GM18502 (cell line): Measurements from ENCODE around the gene ASTN2.

Experiments
- ATAC-seq: cut with Tn5 transposase; IDR thresholded peaks from one replicate; pipeline ENCODE4 v1.9.1; 2021; ENCODE audit warnings: mild to moderate bottlenecking; ENCODE audit not compliant: unreplicated experiment, poor library complexity

The ASTN2 gene

GRCh38 chr9:116572095-116572748 lies 842.6 kb downstream of the ASTN2 start:
- ATAC-seq: peak; percentile 87

DNA sequence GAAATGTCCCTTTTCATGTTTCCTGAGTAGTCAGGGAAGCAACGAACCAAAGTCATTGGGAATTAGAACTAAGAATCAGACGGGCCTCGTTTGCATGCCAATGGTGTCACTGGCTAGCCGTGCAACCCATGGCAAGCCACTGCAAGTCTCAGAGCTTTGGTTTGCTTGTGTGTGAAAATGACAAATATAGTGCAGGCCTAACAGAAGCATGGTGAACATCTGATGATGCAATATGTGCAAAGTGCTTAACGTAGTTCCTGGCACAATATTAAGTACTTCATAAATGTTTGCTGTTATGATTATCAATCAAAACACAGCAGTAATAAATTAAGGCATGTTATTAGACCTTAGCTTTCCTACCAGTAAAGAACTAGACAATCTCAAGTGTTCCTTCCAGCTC lies 845.7 kb downstream of the ASTN2 start:
- ATAC-seq: no peak

DNA sequence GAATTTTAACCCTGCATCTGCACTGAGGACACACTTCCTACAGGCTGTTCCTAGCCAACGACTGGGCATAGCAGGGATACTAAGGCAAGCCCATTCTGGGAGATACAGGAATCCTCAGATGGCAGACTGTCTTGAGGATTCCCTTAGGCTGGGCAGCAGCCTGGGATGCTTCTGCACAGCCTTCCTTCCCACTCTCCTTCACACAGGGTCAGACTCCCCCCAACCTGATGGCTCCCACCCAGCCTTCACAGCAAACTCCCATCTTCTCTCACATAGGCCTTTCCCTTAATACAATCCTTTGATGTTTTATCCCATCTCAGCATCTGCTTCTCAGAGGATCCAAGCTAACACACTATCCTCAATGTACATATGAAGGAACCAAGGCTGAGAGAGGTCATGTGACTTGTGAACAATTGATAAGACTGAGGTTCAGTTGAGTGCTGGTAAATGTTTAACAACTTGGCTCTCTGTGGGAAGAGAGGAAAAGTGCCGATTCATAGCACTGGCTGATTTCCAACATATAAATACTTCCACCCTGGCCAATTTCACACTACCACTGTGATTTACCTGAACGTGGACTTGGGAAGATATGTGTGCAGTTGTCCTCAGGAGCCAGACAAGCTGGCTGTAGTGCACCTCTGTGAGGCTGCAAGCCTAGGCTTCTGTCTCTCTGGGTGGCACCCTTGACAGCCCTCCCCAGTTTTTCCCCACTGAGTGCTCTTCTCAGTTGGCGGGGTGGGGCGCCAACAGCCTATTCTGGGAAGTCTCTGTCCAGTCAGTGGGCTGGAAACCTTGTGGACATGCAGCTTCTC lies 848.0 kb downstream of the ASTN2 start:
- no peak for ATAC-seq

DNA sequence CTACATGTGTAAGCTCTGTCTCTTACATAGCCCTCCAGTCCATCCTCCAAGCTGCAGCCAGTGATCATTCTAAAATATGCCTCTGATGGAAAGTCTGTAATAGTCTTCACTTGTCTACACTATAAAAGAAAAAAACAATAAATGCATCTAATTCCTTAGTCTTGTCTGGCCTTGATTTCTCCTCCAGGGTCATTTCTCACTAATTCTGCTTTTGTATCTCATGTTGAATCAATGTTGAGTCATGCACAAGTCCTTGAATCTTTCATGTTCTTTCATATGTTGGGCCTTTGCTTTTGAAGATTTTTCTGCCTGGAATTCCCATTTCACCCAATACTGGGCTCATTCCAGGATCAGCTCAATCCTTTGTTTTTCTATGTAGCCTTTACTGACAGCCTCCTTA lies 848.9 kb downstream of the ASTN2 start:
- ATAC-seq: no peak

- no peak for ATAC-seq
These were observed 850.5 kb downstream of the ASTN2 start for GRCh38 chr9:116564266-116564793.

GRCh38 chr9:116558818-116559540 lies 855.9 kb downstream of the ASTN2 start:
- ATAC-seq: no peak

- no peak for ATAC-seq
These were observed 856.8 kb downstream of the ASTN2 start for GRCh38 chr9:116558035-116558434.

- no peak for ATAC-seq
These were observed 859.2 kb downstream of the ASTN2 start for GRCh38 chr9:116555556-116556155.

- no peak for ATAC-seq
These were observed 859.7 kb downstream of the ASTN2 start for GRCh38 chr9:116555119-116555518.

DNA sequence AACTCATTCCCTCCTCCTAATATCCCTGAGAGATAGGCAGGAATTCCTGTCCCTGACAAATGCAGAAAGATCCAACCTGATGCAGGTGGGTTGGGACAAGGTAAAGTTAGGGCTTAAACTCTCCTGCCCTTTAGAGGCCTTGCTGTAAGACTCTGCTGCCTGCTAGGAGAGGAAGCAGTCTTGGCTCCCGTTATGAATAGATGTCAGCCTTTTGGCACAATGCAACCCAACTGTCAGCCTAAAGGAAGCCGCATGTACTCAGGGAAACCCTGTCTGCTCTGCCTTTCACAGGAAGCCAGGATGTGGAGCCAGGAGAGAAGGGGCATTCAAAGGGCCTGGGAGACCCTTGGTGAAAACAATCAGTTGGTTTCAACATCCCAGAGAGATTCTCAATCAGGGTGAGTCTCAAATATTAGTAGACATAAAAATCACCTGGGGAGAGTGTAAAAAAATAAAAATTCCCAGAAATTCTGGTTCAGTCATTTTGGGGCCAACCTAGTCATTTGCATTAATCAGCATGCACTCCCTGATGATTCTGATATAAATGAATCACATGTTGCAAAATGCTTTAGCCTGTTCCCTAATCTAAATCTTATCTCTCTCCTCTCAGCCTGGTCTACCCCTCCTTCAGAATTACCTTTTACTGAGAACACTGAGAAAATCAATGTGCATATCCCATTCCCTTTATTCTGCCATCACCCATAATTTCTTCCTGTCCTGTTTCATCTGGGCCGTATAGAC lies 864.0 kb downstream of the ASTN2 start:
- ATAC-seq: no peak

- ATAC-seq: no peak
These were observed 864.8 kb downstream of the ASTN2 start for GRCh38 chr9:116549786-116550660.

- ATAC-seq: no peak
These were observed 865.7 kb downstream of the ASTN2 start for GRCh38 chr9:116549061-116549664.

DNA sequence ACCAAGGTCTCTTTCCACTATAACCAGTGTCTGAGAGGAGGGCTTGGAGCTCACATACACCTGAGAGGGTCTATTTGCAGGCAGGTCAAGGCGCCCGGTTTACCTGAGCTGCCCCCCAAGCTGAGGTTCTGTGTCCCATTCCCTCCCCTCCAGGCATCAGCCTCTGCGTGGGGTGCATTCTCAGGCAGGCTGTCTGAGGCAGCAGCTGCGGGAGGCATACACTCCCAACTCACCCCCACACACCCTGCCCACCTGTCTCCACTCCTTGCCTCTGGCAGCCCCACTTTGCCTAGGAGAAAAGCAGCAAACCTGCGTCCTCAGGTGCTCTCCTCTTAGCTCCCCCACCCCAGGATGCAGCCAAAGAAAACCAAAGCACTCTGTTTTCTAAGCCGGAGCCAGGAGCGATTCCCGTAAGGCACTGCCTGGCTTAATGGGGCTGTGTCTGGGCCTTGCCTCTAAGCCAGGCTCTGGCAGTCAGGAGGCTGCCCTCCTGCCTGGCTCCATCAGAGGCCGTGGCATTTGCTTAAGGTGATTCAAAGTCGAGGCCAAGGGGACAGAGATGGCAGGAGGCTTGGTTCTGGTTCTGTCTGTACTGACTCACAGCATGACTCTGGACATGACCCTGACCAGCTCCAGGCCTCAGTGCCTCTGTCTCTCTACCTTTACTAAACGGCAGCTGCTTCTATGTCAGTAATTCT lies 867.0 kb downstream of the ASTN2 start:
- no peak for ATAC-seq

DNA sequence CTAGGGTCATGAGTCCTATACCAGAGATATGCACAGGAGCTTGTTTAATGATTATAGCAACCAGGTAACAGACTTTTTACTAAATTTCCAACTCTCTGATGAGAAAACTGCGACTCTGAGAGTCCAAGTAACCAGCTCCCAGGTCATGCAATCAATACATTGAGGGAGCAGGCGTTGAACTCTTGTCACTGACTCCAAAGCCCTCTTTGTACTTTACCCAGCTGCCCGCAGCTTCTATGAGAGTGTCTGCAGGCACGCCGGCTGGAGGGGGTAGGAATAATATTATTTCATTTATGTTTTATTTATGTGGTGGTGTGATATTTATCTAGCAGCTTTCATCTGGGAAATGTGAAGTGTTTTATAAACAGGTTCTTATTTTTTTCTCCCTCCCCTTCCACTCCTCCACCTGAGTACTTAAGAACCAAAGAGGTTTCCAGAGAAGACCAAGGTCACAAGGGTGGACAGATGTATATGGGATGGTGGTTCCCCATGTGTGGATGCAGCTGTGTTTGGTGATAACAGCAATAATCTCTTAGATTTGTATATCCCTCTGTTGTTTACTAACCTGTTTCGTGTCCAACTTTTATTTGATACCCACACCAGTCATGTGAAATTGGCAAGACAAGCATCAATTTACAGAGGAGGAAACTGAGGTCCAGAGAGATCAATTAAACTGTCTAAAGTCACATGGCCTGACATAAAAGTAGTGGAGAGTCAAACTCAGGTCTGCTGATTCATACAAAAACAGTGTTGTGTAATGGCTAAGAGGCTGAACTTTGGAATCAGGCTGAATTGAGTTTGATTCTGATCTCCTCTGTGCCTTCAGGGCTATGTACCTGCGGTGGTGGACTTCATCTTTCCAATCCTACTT lies 867.9 kb downstream of the ASTN2 start:
- no peak for ATAC-seq

GRCh38 chr9:116544896-116545295 lies 870.0 kb downstream of the ASTN2 start:
- ATAC-seq: no peak

DNA sequence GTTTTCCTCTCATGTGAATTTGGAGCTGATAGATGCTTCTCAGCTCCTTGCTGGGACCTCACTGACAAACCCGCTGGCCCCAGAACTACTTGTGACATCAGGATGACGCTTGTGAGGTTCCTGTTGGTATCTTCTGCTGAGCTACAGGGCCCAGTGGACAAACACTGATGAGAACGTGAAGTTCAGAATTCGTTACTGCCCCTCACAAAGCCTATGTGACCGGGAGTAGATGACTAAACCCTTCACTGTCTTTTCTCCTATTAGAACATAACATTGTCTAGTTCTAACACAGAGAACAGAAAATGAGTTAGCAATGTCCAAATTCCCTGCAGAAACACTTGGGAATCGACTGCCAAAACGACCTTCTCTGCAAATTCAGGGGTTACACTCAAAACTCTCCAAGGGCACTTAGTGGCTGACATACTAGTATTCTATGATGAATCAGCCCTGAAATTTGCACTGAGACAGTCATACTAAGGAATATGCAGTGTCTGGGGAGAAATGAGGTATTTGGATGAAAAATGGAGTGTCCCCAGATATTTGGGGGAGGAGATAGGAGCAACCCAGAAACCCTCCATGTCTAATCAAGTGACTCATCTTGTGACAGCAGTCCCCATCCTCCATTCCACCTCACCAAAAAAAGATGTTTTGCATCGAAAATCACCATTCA lies 871.0 kb downstream of the ASTN2 start:
- no peak for ATAC-seq

- ATAC-seq: no peak
These were observed 873.5 kb downstream of the ASTN2 start for GRCh38 chr9:116541402-116541801.
